Fibroblast of skin of left biceps (primary cell): ENCODE measurements around the gene SLC1A2.
"Not testable (repeated sequence)": the region's sequence is repeated elsewhere in the genome, so short reads cannot be mapped to it uniquely, and the experiment has no call there.

Source experiments
- DNase-seq, 2 experiments: peaks; one replicate each; pipeline ENCODE4 v3.0.0-alpha.2; 2013; ENCODE audit warnings: low read depth in 2 of 2

The SLC1A2 gene

DNA sequence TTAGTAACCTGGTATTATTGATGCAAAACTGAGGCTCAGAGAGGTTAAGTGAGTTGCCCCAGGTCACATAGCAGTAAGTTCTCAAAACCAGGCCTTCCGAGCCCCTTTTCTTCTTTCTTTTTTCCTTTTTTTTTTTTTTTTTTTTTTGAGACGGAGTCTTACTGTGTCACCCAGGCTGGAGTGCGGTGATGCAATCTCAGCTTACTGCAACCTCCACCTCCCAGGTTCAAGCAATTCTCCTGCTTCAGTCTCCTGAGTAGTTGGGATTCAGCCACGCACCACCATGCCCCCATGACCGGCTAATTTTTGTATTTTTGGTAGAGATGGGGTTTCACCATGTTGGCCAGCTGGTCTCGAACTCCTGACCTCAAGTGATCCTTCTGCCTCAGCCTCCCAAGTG lies 192.6 kb downstream of the SLC1A2 start:
- not testable (repeated sequence) for DNase-seq

DNA sequence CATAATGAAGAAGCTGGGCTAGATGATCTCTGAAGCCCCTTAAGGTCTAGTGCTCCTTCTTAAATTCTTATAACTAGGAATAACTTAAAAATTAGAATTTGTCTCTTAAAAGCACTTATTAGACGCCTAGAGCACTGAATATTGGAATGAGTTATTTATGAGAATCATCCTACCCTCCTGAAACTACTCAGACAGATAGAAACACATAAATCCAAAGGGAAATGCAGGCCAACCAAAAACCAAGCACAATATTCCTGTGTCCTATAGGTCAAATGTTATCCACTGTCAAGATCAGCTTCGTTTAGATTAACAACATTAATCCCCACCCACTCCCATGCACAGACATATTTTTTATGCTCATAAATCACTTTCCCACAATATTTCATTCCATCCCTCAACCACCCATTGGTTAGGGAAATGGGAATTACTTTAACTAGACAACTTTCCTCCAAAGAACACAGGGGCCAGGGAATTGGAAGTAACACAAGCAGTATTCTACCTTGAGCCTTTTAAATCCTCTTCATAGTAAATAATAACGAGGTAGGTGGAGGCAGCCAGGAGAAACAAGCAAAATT lies 193.3 kb downstream of the SLC1A2 start:
- no peak for DNase-seq

DNA sequence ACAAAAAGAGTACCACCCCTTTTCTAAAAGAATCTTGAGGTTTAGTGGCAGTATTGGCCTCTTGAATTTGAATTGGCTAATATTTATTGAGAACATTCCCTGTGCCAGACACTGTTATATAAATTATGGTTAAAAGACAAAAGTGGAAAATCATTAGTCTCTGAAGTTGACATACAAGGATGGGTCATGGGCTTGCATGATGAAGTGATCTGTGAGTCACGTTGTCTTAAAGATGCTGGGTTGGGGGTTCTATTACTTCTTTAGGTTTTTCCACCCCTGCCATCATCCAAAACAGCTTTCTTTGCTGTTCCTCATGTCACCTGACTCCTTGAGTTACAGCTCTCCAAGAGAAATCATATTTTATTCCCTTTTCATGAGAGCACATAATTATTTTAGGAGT lies 195.4 kb downstream of the SLC1A2 start:
- no peak for DNase-seq

DNA sequence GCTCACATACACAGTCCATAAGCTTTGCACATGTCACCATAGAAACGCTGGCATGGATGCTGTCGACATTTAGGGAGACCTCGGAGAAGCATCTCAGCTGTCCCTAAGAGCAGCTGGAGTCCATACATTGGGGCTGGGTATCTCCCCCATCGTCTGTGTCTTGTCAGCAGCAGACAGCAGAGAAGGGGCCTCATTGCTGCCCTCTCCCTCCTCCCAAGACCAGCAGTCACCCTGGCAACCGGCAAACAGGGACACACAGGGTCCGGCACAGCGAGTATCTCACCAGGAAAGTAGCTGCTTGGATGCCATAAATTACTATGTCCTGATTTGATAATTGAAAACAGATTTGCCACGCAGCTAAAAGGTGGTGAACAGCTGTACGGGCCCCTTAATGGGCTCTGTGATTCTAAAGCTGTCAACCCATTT lies 196.0 kb downstream of the SLC1A2 start:
- DNase-seq = peak; percentile 84 to 87

DNA sequence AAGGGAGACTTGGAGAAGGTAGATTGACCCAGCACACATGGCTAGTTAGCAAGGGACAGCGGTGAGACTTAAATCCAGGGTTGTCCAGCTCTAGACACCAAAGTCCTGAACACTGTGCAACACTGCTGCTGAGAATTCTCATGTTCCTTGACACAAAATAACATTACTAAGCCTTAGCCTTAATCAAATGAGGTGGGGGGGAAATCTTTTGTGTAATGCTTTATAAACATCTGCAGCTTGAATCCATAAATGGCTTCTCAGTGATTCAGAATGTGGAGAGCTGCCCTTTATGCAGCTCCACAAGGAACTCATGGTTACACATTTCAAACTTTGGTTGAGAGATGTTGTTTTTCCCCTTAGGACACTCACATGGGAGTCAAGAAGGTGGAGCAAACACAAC lies 200.4 kb downstream of the SLC1A2 start:
- DNase-seq = peak in 1 of 2 experiments; percentile 37

DNA sequence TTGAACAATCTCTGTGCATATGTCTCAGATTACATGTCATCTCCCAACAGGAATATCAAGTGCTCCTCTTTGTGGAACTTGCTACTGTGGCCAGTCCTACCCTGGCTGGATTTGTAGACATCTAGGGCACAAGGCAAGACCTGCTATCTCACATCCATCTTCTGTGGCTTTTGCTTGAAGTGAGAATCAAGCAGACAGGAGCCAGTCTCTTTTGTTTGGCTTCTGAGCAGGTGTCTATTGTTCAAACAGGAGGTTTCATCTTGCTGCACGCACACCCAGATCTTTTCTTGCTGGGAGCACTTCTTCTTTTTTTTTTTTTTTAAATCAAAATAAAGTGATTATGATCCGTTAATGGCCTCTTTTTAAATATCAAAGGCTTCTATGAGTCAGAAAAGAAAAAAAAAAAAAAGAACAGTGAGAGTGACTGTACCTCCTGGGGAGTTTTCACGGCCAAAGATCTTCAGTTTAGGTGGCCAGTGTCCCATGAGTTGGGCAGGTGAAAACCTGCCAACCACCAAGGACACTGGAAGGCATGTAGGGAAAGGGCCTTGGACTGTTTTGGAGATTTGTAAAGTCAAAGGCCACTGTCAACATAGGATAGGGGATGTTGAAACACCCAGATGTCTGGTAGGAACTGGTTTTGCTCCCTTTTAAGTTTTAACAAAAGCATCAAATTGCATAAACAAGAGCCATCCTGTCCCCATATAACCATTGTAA lies 202.2 kb downstream of the SLC1A2 start:
- DNase-seq = no peak

DNA sequence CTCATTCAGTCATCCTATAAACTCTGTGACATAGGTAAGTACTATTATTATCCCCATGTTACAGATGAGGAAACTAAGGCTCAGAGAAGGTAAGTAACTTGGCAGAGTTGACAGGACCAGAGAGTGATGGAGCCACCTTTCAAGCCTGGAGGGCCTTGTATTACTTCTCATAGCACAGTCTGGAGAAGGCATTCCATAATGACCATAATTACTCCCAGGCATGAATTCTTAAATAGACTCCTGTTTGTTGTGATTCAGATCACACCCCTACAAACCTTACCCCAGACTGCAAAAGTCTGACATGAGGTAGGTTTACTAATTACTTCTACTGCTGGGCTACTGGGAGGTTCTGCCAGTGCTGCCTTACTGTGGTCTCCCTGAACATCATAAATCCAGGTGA lies 203.4 kb downstream of the SLC1A2 start:
- no peak for DNase-seq

DNA sequence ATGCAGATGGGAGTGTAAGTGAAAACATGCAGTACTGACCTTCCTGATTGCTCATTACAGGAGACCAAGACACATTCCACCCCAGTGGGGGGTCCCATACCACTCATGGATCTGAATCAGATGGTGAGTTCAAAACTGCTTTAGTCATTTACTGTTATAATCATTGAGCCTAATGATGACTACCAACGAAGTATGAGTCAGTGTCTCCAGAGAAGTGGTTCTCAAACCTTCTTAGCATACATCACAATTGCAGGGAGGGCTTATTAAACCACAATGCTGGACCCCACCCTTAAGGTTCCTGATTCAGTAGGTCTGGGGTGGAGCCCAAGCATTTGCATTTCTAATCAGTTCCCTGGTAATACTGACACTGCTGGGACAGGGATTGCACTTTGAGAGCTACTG lies 204.6 kb downstream of the SLC1A2 start:
- DNase-seq = peak; percentile 96 to 97

DNA sequence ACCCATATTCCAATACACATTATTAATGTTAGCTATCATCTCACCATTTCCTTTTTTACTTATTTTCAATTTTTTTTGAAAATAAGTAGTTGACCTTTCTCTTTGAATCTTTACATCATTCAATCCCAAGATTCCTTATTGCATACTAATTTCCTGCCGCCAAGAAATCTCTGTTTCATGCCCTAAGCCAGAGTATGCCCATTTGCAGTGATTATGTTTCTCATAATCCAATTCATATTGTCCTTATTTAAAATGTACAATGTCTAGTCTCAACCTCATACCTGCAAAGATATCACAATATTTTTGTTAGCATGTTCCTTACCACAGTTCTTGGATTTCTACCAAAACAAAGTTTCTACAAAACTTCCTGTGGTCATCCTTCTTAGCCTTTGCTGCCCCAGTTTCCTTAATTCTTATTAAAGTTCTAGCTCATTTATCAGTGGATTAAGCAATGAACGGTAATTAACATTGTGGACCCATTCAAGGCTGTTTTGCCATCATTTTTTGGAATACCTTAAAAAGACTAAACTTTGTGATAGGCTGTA lies 205.1 kb downstream of the SLC1A2 start:
- DNase-seq = no peak

DNA sequence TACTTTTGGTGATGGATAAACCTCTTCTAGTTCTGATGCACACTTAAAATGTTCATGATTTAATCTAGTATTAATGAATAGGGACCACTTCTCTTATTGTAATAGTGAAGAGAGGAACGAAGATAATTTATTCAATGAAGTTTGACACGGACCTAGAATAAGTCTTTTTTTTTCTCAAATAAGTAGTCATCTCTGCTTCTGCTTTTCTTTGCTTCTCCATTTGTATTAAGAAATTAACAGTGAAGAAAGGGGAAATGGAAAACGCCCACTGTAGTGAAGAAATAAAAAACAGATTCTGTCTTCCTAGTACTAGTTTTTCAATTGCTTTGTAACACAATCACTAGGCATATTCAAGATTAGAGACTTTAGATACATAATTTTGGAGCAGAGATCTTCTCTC lies 207.4 kb downstream of the SLC1A2 start:
- DNase-seq = no peak

DNA sequence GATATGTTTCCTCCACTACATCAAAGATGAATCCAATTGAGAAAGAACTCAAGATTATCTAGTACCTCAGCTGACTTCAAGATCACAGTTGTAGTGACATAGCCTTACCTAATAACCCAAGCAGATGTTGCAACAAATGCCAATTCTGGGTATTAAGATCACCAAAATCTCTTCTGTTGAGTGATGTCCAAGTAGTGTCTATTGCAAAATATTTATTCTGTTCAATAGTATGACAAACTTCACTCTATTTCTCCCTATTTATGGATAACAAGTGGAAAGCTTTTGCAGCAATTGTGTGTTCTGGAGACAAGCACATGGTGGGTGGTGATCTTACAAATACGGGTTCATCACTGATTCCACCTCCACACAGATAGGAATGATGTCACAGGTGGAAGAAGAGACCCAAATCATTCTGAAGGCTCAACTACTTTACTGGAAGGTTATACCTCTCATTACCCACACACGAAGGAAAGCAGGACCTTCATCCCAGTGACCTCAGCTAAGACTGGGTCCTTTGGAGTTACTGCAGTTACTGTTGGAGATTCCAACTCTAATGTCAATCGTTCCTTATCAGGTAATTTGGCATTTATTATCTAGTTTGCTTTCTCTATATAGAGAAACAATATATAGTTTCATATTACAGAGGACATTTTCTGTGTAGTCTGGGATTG lies 208.3 kb downstream of the SLC1A2 start:
- no peak for DNase-seq

DNA sequence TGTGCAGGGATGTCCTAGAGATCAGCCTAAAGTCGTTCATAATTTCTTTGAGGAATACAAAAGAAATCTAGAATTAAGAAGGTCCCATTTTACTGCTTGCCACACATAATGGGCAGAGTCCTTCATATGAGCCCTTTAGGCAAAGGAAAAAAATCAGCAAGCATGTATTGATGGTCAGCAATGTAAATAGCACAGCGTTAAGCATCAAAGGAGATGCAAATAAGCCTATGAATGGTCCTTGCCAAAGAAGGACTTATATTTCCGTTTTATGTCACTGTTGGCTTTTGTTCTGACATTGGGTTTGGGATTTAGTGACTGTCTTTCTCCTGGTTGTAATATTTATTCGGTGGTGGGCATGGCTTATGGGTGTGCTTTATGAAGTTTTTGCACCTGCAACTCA lies 210.6 kb downstream of the SLC1A2 start:
- DNase-seq = no peak

DNA sequence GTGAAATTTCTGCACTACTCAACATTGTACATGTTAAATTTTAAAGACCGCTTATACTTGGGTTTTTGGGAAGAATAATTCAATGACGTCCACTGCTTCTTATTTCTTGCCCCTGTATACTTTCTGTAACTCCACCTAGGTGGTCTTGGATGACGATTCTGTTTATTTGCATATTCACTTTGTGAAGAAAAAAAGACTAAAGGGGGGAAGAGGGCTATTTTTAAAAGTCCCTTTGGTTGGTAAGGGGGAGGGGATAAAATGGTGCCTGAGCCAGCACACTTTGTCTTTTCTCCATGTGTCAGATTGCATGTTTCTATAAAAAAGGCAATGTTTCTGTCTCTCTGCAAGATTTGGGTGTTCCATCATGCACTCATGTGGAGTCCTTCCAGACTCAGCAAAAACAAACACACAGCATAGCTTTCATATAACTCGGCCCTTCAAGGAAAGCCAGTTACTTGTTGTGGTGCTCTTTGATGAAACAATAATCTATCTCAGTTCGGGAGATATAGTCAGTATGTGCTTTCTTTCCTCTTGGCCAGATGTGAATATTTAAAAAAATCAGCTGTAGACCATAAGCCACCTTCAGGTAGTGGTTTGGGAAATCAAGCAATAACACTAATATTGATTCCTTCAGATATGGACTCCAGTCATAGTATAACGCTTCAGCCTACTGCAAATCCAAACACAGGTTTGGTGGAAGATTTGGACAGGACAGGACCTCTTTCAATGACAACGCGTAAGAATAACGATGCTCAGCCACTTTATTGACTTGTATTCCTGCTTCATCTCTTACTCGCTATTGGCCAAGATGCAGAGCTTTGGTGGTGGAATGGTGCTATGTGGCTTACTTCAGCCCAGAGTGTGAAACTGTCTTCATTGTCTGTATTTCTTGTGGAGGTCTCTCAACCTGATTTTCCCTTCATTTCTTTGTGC lies 211.6 kb downstream of the SLC1A2 start:
- no peak for DNase-seq

DNA sequence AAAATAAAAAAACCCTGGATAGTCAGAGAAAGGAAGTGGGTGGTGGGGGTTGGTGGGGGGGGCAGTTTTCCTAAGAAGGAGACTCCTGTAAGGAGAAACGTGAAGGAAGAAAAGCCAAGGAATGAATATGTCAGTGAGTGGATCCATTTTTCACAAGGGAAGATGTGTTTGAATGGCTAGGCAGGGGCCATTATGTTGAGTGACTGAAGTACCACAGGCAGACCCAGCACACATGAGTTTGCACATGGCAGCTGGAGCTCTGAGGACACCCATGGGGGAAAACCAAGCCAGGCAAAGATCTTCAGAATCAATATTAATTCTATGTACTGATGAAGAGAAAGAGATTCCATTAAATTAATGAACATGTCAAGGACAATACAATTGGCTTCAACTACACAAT lies 212.7 kb downstream of the SLC1A2 start:
- no peak for DNase-seq

DNA sequence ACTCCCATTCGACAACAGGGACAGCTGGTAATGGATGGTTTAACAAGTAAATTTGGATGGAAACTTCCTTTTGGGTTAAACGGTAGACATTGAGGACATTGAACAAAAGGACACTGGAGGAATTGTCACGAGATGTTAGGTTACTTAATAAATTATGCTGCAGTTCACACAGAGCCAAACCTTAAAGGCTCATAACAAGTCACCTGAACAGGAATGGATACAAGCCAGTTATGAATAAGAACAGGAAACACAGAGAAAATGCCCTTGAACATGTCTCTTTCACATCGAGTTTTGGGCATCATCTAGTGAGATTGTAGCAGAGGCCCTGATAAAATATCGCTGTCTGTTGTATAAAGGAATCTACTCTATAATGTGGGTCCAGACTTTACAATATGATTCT lies 214.7 kb downstream of the SLC1A2 start:
- no peak for DNase-seq
